GM04503 (cell line): ENCODE measurements around the gene PANX2.
"Not testable (repeated sequence)": the region's sequence is repeated elsewhere in the genome, so short reads cannot be mapped to it uniquely, and the experiment has no call there.

Source experiments
- DNase-seq: peaks from one replicate; pipeline ENCODE4 v3.0.0-alpha.2; 2012; ENCODE audit warnings: low read depth

The PANX2 gene

GRCh38 chr22:50199829-50200460, 29.4 kb downstream of the PANX2 start:
- no peak for DNase-seq

GRCh38 chr22:50200461-50201190, 30.1 kb downstream of the PANX2 start, which contains the start of gene SELENOO:
TSS of gene SELENOO (plus strand) at chr22:50201011. CDS start at chr22:50201037, 26 bp downstream.
- DNase-seq: no peak

DNA sequence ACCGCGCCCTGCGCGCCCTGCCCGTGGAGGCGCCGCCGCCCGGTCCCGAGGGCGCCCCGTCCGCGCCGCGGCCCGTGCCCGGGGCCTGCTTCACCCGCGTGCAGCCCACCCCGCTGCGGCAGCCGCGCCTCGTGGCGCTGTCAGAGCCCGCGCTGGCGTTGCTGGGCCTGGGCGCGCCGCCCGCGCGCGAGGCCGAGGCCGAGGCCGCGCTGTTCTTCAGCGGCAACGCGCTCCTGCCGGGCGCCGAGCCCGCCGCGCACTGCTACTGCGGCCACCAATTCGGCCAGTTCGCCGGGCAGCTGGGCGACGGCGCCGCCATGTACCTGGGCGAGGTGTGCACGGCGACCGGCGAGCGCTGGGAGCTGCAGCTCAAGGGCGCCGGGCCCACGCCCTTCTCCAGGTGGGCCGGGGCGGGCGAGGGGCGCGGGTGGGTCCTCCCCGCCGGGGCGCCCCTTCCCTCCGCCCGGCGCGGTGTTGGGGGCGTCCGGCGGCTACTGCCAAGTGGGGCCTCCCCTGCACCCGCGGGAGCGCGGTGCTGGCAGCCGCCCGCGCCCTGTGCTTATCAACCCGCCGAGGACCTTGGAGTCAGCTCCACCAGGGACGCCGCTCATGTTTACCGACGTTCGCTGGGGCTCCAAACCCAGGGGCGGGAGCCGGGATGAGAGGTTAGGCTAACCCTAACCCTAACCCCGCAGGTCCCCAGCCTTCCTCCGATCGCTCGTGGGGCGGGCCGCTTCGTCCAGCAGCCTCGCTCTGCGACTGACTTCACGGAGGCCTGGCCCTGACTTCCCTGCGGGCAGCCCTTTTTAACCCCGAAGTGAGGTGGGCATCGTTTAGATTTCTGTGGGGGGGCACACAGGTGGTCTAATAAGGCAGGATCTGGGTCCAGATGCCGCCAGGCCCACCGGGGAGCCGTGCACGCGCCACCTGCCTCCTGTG, 30.9 kb downstream of the PANX2 start:
- no peak for DNase-seq

DNA sequence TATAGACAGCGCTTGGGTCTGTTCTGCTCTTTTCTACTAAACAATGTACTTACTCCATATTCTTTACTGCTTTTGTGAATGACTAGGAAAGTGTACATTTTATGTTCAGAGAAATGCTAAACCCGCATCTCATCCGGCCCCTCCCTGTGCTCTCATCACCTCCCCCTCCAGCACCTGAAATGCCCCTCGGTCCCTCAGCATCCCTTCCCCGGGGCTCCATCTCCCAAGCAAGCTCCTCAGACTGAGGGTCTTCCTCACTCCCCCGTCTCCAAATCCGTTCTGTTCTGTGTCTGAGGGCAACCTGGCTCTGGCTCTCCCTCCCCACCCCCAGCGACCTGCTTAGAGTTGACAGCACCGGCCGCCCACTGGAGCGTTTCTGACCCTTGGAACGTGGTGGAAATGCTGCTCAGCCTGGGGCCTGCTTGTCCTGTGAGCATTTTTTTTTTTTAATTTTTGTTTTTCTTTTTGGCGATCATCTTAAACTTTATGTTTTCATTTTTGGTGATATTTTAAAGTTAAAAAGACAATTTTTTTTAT, 31.7 kb downstream of the PANX2 start:
- no peak for DNase-seq

DNA sequence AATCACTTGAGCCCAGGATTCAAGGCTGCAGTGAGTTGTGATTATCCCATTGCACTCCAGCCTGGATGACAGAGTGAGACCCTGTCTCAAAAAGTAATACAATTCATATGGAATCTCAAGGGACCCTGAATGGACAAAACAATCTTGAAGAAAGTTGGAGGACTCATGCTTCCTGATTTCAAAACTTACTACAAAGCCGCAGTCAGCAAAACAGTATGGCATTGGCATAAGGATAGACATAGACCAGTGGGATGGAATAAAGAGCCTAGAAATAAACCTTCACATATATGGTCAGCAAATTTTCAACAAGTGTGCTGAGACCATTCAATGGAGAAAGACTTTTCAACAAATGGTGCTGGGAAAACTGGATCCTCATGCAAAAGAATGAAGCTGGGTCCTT, 32.8 kb downstream of the PANX2 start:
- no peak for DNase-seq

- no peak for DNase-seq
Measured at GRCh38 chr22:50204571-50204970, 34.0 kb downstream of the PANX2 start.

DNA sequence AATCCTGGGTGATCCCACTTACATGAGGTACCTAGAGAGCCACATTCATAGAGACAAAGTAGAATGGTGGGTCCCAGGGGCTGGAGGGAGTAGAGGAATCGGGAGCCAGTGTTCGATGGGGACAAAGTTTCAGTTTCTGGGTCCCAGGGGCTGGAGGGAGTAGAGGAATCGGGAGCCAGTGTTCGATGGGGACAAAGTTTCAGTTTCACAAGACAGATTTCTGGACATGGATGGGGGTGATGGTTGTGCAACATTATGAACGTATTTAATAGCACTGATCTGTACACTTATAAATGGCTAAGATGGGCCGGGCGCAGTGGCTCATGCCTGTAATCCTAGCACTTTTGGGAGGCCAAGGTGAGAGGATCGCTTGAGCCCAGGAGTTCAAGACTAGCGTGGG, 34.5 kb downstream of the PANX2 start:
- not testable (repeated sequence) for DNase-seq

GRCh38 chr22:50205781-50206569, 35.4 kb downstream of the PANX2 start:
- no peak for DNase-seq

GRCh38 chr22:50206599-50206998, 36.1 kb downstream of the PANX2 start:
- no peak for DNase-seq

DNA sequence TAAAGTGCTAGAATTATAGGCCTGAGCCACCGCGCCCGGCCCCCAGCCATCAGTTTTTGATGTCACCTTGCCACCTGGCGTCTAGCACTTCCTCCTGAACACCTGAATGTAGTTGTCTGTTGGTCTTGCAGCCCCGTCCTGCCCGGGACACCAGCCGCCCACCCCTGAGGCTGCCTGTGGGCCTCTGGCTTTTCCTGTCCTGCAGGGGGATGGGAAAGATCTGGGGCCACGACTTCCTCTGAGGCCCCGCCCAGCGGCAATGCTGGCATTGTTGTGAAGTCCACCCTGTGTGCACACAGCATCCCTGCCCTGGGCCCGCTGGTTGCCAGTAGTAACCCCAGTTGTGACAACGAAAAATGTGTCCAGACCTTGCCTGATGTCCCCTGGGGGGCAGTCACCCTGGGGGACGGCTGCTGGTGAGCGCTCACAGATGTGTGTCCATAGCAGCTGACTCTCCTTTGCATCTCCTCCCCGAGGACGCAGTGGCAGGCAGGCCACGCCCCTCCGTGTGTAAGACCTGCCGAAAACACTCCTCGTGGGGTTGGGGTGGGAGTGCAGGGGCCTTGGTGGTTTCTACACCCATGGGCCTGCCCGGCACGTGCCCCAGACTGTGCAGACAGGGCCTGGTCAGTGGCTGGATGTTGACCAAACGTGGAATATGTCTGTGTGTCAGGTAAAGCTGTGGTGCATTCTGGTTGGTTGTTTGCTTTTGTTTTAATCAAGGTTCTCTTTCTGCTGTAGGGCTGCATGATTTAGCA, 37.0 kb downstream of the PANX2 start:
- no peak for DNase-seq

DNA sequence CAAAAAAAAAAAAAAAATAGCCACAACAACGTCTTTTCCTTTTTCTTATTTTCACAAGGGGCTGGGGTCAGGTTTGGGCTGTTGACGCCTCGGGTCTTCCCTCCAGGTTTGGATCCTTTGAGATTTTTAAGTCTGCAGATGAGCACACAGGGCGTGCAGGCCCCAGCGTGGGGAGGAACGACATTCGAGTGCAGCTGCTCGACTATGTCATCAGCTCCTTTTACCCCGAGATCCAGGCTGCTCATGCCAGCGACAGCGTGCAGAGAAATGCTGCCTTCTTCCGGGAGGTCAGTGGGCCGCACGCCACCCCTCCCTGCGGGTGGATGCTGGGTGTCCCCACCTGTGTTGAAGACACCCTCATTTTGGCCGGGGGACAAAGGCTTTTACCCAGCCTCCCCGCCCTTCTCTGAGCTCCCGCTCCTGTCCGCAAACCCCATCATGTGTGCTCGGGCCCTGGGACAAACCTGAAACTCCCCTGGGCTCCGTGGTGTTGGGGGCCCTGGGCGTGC, 38.0 kb downstream of the PANX2 start:
- no peak for DNase-seq

- no peak for DNase-seq
Measured at GRCh38 chr22:50208939-50209892, 38.7 kb downstream of the PANX2 start.

DNA sequence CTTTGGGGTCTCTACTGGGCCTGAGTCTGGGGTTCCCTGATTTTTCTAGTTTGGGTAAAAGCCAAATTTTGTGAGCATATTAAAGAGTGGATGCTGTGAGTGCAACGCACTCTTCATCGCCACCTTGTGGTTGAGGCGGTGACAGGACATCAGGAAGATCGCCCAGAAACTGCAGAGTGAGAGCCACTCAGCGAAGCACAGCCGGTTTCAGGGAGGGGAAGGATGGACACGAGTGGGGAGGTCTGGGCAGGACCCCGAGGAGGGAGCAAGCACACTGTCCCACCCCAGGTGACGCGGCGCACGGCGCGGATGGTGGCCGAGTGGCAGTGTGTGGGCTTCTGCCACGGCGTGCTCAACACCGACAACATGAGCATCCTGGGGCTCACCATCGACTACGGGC, 39.4 kb downstream of the PANX2 start:
- no peak for DNase-seq

- DNase-seq: no peak
Measured at GRCh38 chr22:50210378-50211139, 40.0 kb downstream of the PANX2 start.

DNA sequence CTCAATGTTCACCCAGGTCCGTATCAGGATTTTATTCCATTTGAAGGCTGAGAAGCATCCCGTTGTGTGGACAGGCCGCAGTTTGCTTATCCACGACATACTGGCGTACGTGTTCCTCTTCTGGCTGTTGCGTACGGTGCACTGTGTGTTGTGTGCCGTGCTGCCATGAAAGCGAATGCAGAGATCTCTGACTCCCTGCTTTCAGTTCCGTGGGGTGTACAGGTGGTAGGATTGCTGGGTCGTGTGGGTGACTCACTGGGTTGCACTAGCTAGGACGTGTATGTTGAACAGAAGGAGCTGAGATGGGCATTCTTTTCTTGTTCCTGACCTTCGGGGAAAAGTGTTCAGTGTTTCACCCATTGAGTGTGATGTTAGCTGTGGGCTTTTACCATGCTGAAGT, 40.6 kb downstream of the PANX2 start:
- DNase-seq: no peak

- no peak for DNase-seq
Measured at GRCh38 chr22:50213263-50213662, 42.7 kb downstream of the PANX2 start.

DNA sequence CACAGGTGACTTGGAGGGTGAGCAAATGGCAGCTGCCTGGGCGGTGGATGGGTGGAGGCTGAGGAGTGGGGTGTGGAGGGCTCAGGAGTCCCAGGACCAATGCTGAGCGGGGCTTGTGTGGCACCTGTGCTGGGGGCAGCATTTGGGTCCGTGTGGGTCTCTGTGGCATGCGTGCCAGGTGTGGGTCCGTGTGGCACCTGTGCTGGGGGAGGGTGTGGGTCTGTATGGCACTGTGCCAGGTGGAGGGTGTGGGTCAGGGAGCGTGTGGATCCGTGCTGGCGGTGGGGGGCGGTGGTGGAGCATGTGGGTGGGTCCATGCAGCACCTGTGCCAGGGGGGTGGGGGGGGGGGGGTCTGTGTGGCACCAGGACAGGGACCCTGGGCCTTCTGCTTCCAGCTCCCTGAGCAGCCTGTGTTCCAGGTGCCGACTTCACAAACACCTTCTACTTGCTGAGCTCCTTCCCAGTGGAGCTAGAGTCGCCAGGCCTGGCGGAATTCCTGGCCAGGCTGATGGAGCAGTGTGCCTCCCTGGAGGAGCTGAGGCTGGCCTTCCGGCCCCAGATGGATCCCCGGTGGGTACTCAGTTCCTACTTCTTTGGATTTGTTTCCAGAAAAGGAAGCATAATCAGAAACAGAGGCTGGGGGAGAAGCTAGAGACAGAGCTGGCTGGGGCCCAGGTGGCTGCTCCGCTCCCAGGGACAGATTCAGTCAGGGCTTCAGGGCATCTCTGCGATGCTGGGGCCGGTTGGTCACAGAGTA, 44.9 kb downstream of the PANX2 start:
- no peak for DNase-seq
